Mesendoderm (in vitro differentiated cells): ENCODE data around the gene SDE2.
A peak's percentile ranks its signal among the peaks of the same experiment; 100 is the strongest.
"Not testable (repeated sequence)": the region's sequence is repeated elsewhere in the genome, so short reads cannot be mapped to it uniquely, and the experiment has no call there.

Experiments
- DNase-seq: peaks from one replicate; pipeline ENCODE4 v3.0.0; 2013
- H2AK5ac ChIP-seq: 2 replicates; pipeline ENCODE4 v1.6.1; 2013; ENCODE audit warnings: low read length, inconsistent platforms
- H2BK120ac ChIP-seq: 2 replicates; pipeline ENCODE4 v1.6.1; 2013; ENCODE audit warnings: low read depth, mild to moderate bottlenecking, low read length, moderate library complexity, mixed read lengths
- H2BK15ac ChIP-seq: replicated peaks from 2 replicates; pipeline ENCODE4 v1.6.1; 2013; ENCODE audit warnings: low read depth, mild to moderate bottlenecking, moderate library complexity
- H2BK5ac ChIP-seq: 2 replicates; pipeline ENCODE4 v1.6.1; 2013; ENCODE audit warnings: low read length, inconsistent platforms
- H3K18ac ChIP-seq: 2 replicates; pipeline ENCODE4 v1.6.1; 2013; ENCODE audit warnings: mild to moderate bottlenecking, low read length, mixed read lengths
- H3K23ac ChIP-seq: one replicate; pipeline ENCODE4 v1.6.1; 2013; ENCODE audit warnings: low read length
- H3K27ac ChIP-seq: 2 replicates; pipeline ENCODE4 v1.5.1; 2013; ENCODE audit warnings: low read depth, mild to moderate bottlenecking, inconsistent platforms, low read length, moderate library complexity
- H3K27me3 ChIP-seq: 2 replicates; pipeline ENCODE4 v1.6.1; 2013; ENCODE audit warnings: low read length, control low read depth, mild to moderate bottlenecking, inconsistent platforms; ENCODE audit not compliant: insufficient read depth, poor library complexity
- H3K36me3 ChIP-seq: 2 replicates; pipeline ENCODE4 v1.6.1; 2013; ENCODE audit warnings: low read length, inconsistent platforms; ENCODE audit not compliant: control insufficient read depth, insufficient read depth
- H3K4ac ChIP-seq: one replicate; pipeline ENCODE4 v1.6.1; 2013; ENCODE audit warnings: low read depth, mild to moderate bottlenecking, low read length, moderate library complexity
- H3K4me1 ChIP-seq: 2 replicates; pipeline ENCODE4 v1.6.1; 2013; ENCODE audit warnings: low read depth, low read length, inconsistent platforms; ENCODE audit not compliant: control insufficient read depth
- H3K4me2 ChIP-seq: 2 replicates; pipeline ENCODE4 v1.6.1; 2013; ENCODE audit warnings: low read length
- H3K4me3 ChIP-seq: 2 replicates; pipeline ENCODE4 v1.5.1; 2013; ENCODE audit warnings: mild to moderate bottlenecking, low read length
- H3K56ac ChIP-seq: one replicate; pipeline ENCODE4 v1.6.1; 2013; ENCODE audit warnings: low read length
- H3K79me1 ChIP-seq: 2 replicates; pipeline ENCODE4 v1.6.1; 2013; ENCODE audit warnings: low read length, inconsistent platforms
- H3K79me2 ChIP-seq: 2 replicates; pipeline ENCODE4 v1.6.1; 2013; ENCODE audit warnings: mild to moderate bottlenecking, low read length; ENCODE audit not compliant: control insufficient read depth, insufficient read depth
- H3K9ac ChIP-seq: 2 replicates; pipeline ENCODE4 v1.6.1; 2013; ENCODE audit warnings: low read length, inconsistent platforms
- H4K5ac ChIP-seq: one replicate; pipeline ENCODE4 v1.6.1; 2013; ENCODE audit warnings: low read length
- H4K8ac ChIP-seq: one replicate; pipeline ENCODE4 v1.6.1; 2013; ENCODE audit warnings: low read depth, mild to moderate bottlenecking, control low read depth, low read length, moderate library complexity
- WGBS: extraction: QIAGEN DNeasy Blood & Tissue Kit; methylation state at CpG from one replicate; pipeline ENCODE4 v1.1.7; 2013; ENCODE audit warnings: low lambda C conversion rate, missing lambda C conversion rate; ENCODE audit not compliant: insufficient coverage; ENCODE audit errors: extremely low coverage; 5-methylcytosine and 5-hydroxymethylcytosine counted together

Gene SDE2

DNA sequence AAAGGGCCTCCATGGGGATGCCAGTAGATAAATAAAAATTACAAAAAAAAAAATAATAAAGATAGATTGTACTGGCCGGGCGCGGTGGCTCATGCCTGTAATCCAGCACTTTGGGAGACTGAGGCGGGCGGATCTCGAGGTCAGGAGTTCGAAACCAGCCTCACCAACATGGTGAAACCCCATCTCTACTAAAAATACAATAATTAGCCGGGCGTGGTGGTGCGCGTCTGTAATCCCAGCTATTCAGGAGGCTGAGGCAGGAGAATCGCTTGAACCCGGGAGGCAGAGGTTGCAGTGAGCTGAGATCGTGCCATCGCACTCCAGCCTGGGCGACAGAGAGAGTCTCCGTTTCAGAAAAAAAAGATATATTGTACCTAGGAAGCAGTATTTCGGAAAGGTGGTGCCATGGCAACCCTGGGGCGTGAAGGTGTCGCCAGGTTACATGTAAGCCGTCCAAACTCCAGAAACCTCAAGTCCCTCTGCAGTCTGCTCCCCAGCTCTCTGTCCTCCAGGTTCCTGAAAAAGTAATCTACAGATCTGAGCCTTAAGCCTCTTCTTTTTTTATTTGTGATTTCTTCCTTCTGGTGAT lies 1.4 kb upstream of the SDE2 start:
- not testable (repeated sequence) for H3K27ac ChIP-seq, H4K8ac ChIP-seq, H4K5ac ChIP-seq, H2BK120ac ChIP-seq, H3K23ac ChIP-seq, H3K36me3 ChIP-seq, H3K9ac ChIP-seq, H2BK5ac ChIP-seq, H3K4me2 ChIP-seq, H3K4ac ChIP-seq, H3K27me3 ChIP-seq, H3K18ac ChIP-seq, H2BK15ac ChIP-seq, DNase-seq, H3K4me3 ChIP-seq, H3K4me1 ChIP-seq, H2AK5ac ChIP-seq, H3K56ac ChIP-seq
- Histone ChIP-seq H3K79me1 (peaks cover 10% of the 10 kb centered on the region), H3K79me2 (peaks cover 30% of the 10 kb centered on the region)
- WGBS, result no CpG with 5 or more reads among the region's 21 CpGs

DNA sequence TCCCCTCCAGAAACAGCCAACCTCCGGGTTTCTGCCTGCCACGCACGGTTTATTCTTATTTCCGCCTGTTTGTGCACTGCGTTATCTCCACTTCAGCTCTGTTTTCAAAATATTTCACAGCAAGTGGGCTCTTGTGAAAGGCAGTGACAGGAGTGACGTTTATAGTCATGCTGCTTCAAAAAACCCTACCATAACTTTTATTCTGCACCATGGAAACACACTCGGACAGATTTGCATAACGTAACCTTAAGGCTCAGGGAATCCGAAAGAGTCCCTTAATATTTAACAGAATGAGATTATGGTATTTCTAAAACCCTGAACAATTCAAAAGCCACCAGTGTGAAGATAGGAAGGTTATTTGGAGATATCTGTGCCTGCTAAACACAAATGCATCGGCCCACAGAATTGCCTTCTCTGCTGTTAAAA lies 782 bp upstream of the SDE2 start:
- Histone ChIP-seq H2BK120ac (no peak overlapping the region), H3K27ac (peak overlapping the region; percentile 97), H3K4me3 (no peak overlapping the region), H4K5ac (no peak overlapping the region), H3K9ac (peak overlapping the region; percentile 68), H3K4me1 (peaks cover 10% of the 10 kb centered on the region), H2AK5ac (peak overlapping the region; percentile 52), H3K23ac (no peak overlapping the region), H2BK5ac (peak overlapping the region; percentile 54), H3K18ac (peak overlapping the region; percentile 99), H3K4ac (peak overlapping the region; percentile 62), H3K4me2 (peak overlapping the region; percentile 28), H4K8ac (peak overlapping the region; percentile 57), H3K36me3 (no peaks in the 10 kb centered on the region), H3K79me1 (peaks cover 10% of the 10 kb centered on the region), H2BK15ac (peak overlapping the region; percentile 37), H3K56ac (peak overlapping the region; percentile 82), H3K79me2 (peaks cover 30% of the 10 kb centered on the region), H3K27me3 (no peaks in the 10 kb centered on the region)
- DNase-seq, result peak; percentile 8
- no CpG with 5 or more reads among the region's 10 CpGs for WGBS

DNA sequence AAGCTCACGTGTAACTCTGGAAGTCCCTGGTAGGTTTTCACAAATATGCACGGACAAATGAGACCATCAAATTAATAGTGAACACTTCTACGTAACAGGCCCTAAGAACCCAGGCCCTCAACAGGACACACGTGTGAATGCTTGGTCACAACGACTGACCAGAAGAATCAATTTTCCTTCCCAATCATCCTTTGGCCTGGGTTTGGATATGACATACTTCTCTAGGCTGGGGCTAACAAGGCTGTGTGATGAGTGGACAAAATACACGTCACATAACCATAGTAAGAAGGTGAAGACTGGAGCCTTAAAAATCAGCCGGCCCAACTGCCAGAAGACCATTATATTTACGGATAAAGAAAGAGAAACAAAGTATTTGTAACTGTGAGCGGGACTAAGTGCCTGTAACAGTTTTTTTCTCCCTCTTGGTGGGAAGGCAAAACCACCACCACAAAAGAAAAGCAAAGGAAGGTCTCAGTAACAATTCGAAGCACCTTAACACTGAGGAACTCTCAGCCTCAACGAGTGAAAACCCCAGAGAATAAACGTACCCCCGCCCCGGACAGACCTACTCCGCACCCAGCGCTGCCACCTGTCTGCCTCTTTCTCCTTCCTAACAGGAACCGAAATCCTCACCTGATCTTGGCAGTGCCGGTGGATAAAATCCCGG lies 450 bp downstream of the SDE2 start:
- WGBS, result no CpG with 5 or more reads among the region's 19 CpGs
- Histone ChIP-seq H2BK5ac (no peak overlapping the region), H3K23ac (no peak overlapping the region), H3K18ac (no peak overlapping the region), H3K4me1 (peaks cover 10% of the 10 kb centered on the region), H2BK15ac (no peak overlapping the region), H3K56ac (peak overlapping the region; percentile 98), H3K79me2 (peaks cover 30% of the 10 kb centered on the region), H3K79me1 (peaks cover 10% of the 10 kb centered on the region), H3K27me3 (no peaks in the 10 kb centered on the region), H3K36me3 (no peaks in the 10 kb centered on the region), H3K4me2 (peak overlapping the region; percentile 91), H3K9ac (peak overlapping the region; percentile 93), H3K27ac (no peak overlapping the region), H4K5ac (no peak overlapping the region), H2AK5ac (no peak overlapping the region), H2BK120ac (no peak overlapping the region), H4K8ac (no peak overlapping the region), H3K4me3 (peak overlapping the region; percentile 94), H3K4ac (no peak overlapping the region)
- DNase-seq, result no peak

DNA sequence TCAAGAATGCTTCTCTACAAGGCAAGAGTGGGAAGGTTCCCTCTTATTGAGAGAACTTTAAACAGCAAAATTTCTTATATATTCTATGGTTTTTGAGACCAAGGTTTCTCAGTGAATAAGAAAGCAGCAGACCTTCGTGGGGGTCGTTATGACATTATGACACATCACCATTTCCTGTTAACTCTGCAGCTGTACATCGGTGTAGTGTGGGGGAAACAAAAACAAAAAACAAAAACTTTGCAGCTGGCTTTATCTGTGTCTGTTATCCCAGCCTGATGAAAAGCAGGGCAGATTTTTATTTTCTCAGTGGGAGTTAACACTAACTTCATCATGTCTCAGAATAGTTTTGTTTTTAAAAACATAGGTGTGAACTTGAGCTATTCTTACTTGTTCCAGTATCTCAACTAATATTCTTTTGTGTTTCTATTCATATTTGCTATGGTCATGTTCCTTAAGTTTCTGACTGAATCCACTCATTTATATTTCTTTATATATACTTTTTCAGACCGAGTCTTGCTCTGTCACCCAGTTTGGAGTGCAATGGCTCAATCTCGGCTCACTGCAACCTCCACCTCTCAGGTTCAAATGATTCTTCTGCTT lies 2.1 kb downstream of the SDE2 start:
- H3K4me3 ChIP-seq, result no peak overlapping the region
- H3K27ac ChIP-seq, result no peak overlapping the region
- DNase-seq, result no peak

DNA sequence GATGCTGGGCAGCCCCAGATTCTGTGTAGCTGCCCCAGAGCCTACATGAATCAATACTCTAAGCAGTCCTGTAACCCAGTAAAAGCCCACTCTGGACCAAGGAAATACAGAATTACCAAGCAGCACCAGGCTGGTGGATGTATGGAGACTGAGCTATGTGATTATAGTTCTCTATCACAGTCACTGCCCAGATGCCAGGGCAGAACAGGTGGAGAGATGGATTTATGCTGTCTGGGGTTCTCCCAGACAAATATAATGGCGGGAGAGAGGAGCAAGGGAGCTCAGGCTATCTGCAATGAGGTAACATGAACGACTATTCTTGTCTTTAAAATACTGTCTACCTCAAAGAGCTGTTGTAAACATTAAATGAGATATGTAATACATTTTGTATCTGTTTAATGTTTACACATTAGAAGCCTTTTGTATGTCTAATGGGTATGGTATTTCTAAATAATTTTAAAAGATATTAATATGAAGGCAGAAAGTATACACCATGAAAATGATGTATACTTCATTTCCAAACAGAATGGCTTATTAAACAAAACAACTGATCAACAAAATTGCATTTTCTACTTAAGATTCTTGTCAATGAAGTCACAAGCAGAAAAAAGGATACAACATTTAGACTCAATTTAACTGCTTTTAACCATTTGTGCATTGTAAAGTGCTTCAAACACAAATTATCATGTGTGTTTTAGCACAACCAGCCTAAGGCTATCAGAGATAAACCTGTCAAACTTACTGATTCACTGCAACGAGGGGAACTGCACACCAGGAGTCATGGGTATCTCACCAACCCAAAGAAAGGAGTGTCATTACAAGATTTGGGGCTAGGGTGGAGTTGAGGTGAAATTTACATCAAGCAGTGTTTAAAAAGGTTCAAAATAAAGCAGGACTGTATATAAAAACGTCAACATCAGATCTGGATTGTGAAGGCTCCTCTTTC lies 3.0 kb downstream of the SDE2 start:
- H3K9ac ChIP-seq, result no peak overlapping the region
- H2BK15ac ChIP-seq, result no peak overlapping the region
- H3K23ac ChIP-seq, result no peak overlapping the region
- H3K27ac ChIP-seq, result no peak overlapping the region
- H3K79me2 ChIP-seq, result peaks cover 30% of the 10 kb centered on the region
- H2BK120ac ChIP-seq, result no peak overlapping the region
- no peak for DNase-seq
- no peak overlapping the region for H2AK5ac ChIP-seq
- H3K4me3 ChIP-seq, result no peak overlapping the region
- H3K56ac ChIP-seq, result no peak overlapping the region
- peaks cover 7% of the 10 kb centered on the region for H3K4me1 ChIP-seq
- H3K4ac ChIP-seq, result no peak overlapping the region
- H3K27me3 ChIP-seq, result no peaks in the 10 kb centered on the region
- H4K8ac ChIP-seq, result no peak overlapping the region
- H3K18ac ChIP-seq, result no peak overlapping the region
- WGBS, result no CpG with 5 or more reads among the region's 4 CpGs
- H3K36me3 ChIP-seq, result no peaks in the 10 kb centered on the region
- H3K4me2 ChIP-seq, result no peak overlapping the region
- H4K5ac ChIP-seq, result no peak overlapping the region
- H2BK5ac ChIP-seq, result no peak overlapping the region
- peaks cover 10% of the 10 kb centered on the region for H3K79me1 ChIP-seq

More for the DNA sequence above, 2.1 kb downstream of the SDE2 start:
- Histone ChIP-seq H3K4me2 (no peak overlapping the region), H3K23ac (no peak overlapping the region), H4K5ac (no peak overlapping the region), H3K56ac (no peak overlapping the region), H3K4me1 (peaks cover 7% of the 10 kb centered on the region), H3K79me2 (peaks cover 30% of the 10 kb centered on the region), H2BK5ac (no peak overlapping the region), H3K9ac (no peak overlapping the region), H3K18ac (no peak overlapping the region), H3K4ac (no peak overlapping the region), H2BK120ac (no peak overlapping the region), H3K27me3 (no peaks in the 10 kb centered on the region), H2AK5ac (no peak overlapping the region), H4K8ac (no peak overlapping the region), H3K79me1 (peaks cover 10% of the 10 kb centered on the region), H3K36me3 (no peaks in the 10 kb centered on the region), H2BK15ac (no peak overlapping the region)
- no CpG with 5 or more reads among the region's 5 CpGs for WGBS
